NCI-H345 (cell line): ENCODE results near the gene ABR.
"Not testable (repeated sequence)": the region's sequence is repeated elsewhere in the genome, so short reads cannot be mapped to it uniquely, and the experiment has no call there.

Source experiments
- DNase-seq: peaks from one replicate; lab custom pipeline; 2025; lab: John Stamatoyannopoulos, UW

ABR gene

DNA sequence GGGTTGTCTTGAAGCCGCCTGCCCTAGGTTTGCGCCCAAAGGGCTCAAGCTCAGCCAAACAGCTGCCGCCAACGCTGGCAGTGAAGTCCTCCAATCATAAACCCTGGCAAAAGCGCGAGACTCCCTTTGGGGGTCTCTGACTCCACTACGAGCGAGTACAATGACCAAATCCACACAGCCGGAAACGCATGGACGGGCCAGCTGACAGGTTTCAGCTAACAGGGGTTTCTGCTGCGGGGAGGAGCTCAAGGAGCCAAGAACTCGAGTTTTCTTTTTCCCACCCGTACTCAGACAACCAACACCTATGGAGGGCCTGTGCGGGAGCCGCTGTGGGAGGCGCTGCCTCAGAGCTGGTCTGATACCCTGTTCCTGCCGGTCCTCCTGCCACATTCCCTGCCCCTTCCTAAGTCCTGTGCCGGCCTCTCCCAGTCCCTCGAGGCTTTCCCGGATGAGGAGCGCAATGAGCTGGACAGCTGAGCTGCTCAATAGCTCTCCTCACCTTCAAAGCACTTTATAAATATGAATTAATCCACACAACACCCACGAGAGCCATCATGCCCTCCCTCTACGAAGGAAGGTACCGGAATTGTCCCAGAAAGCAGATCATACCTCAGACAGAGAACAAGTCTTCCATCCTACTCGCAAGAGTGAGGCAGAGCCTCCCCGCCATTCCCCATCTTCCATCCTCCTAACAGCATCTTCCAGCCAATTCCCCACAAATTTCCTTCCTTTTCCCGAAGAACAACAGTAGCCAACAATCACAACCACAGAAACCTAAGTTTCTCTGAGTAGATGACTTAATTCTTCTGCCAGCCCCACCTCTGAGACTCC, 6.1 kb downstream of the ABR start:
- no peak for DNase-seq

DNA sequence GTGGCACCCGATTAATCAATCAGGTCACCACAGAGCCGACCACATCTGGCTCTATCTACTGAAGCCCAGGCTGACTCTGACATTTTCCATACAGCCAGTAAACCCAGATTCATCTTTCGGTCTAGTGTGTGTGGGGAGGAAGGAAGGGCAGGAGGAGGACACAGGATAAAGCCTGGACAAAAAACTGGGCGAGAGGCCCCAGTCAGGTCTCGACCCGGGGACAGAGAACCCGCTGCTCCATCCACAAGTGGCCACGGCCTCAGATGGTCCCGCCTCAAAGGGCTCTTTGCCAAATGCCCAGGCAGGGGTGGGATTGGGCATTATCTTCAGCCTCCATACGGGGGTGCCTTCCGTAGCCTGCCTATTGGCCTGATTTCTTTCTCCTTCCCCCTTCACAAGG, 7.8 kb downstream of the ABR start:
- no peak for DNase-seq

- DNase-seq: no peak
Measured at GRCh38 chr17:1170739-1171138, 9.0 kb downstream of the ABR start.

- no peak for DNase-seq
Measured at GRCh38 chr17:1169929-1170312, 9.9 kb downstream of the ABR start.

- DNase-seq: no peak
Measured at GRCh38 chr17:1169221-1169928, 10.4 kb downstream of the ABR start.

DNA sequence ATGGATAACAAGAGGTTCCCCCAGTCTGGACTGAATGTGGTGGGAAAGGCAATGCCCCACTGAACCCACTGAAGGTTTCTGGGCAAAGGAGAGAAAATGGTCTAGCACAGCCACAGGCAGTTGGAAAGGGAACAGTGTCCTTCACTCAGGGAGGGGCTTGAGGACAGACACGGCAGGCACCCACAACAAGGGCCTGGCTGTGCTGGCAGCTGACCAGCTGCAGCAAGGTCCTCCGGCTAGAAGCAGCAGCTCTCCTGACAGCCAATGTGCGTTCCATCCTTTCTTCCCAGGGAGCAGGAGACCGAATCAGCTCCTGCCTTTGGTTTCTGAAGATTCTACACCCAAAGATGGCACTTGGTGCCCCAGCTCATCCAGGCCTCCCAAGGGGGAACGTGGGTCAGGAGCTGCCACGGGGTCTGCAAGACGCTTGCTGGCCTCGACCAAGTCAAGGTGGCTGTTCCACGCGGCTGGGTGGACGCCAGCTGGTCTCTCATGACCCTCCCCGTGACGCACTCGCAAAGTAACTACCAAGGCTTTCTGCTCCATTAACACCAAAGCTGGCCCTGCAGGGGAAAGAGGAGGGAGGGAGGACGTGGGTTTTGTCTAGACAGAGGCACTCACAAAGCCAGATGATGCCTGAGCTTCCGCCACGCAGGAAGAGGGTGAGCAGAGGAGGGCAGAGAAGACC, 11.1 kb downstream of the ABR start:
- DNase-seq: no peak

DNA sequence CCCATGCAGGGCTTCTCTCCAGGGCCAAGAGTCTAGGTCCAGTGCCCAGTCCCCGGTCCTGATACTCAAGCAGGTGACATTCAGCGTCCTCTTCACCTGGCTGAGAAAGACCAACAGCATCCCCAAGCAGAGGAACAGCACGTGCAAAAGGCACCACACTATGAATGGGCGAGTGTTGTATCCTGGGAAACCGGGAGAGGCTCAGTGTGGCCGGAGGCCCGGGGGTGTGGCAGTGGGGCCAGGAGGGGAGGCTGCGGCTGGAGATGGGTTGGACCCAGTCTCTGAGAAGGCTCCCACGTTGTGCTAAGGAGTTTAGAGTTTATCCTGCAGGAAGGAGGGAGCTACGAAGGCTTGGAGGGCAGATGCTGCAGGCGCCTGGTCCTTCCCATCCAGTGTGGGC, 13.5 kb downstream of the ABR start:
- DNase-seq: no peak

GRCh38 chr17:1165836-1166235, 13.9 kb downstream of the ABR start:
- DNase-seq: no peak

DNA sequence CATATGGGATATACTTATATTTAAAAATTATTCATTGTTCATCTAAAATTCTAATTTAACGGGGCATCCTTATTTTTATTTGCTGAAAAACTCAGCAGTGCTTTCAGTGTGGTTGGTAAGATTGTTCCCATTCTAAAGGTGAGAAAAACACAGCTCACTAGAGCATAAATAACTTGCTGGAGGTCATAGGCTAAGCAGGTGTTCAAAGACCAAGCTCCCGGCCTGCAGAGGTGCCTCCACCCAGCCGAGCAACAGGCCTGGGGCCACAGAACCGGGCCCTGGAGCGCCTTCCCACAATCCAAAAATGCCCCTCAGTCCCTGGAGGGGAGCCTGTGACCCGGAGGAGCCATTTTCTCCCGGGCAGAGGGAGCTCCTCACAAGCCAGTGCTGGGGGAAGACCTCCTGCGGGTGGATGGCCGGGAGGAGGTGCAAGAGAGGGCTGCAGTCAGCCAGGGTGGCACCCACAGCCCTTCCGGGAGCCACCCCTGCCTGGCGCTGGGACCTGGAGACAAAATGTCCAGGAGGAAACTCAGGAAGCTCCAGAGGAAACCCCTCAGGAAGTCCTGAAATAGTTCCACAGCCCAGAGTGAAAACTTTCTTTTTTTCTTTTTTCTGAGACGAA, 14.7 kb downstream of the ABR start:
- DNase-seq: no peak

- peak; percentile 57 for DNase-seq
Measured at GRCh38 chr17:1162116-1162855, 17.5 kb downstream of the ABR start.

DNA sequence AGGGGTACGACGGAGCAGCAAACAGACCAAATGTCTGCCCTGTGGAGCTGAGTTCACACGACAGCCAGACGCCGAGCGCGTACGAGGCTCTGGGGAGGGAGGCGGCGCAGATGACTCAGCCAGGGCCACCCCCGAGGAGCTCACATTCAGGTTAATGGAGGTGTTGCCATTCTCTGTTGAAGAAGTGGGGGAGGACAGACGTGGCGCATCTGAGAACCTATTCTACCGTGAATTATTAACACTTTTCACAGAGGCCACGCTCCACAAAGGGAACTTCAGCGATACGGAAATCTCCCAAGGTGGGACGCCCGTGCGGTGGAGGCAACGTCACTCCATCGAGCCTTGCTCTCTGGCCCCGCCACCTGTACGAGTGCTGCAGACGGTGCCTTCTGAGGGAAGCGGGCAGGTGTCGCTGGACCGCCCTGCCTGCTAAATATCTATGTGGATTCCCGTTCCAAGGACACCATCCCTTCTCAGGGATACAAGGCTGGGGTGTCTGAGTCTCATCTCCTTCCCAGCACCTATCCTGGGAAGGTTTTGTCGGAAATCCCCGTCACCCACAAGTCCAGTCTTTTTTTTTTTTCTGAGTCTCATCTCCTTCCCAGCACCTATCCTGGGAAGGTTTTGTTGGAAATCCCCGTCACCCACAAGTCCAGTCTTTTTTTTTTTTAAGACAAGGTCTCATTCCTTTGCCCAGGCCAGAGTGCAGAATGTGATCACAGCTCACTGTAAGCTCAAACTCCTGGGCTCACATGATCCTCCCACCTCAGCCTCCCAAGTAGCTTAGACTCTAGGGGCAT, 19.0 kb downstream of the ABR start:
- no peak for DNase-seq

DNA sequence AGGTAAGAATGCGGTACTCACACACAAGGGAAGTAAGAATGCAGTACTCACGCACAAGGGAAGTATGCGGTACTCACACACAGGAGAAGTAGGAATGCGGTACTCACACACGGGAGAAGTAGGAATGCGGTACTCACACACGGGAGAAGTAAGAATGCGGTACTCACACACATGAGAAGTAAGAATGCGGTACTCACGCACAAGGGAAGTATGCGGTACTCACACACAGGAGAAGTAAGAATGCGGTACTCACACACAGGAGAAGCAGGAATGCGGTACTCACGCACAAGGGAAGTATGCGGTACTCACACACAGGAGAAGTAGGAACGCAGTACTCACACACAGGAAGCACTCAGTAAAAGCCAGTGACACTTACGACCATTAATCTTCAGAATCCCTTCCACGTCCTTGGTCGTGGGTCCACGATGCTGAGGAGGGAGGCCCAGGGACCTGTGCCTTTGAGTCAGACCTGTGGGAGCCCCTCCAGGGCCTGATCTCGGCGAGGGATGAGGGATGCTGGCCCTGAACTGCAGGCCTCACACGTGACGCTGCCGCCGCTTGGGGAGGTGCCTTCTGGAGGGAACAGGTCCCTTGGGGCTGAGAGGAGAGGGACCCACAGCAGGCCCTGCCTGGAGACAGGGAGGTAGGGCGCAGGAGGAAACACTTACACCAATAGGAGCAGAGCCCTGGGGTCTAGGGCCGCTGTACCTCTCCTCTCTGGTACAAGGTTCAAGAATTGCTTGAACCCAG, 20.2 kb downstream of the ABR start:
- DNase-seq: no peak

DNA sequence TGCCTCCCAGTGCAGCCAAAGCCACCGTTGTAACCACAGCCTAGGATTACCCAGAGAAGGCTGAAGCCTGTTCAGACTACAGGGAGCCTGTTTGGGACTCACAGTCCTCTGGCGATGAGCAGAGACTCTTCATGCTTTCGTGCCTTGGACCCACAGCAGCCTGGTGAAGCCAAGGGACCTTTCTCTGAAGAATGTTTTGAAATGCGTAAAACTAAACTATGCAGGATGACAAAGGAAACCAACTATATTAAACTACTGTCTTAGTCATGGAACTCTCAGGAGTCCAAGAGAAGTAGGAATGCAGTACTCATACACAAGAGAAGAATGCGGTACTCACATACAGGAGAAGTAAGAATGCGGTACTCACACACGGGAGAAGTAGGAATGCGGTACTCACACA, 20.9 kb downstream of the ABR start:
- no peak for DNase-seq

- DNase-seq: no peak
Measured at GRCh38 chr17:1156864-1157263, 22.9 kb downstream of the ABR start.

- DNase-seq: no peak
Measured at GRCh38 chr17:1154704-1155103, 25.1 kb downstream of the ABR start.

GRCh38 chr17:1153795-1154546, 25.8 kb downstream of the ABR start:
- DNase-seq: peak; percentile 68

DNA sequence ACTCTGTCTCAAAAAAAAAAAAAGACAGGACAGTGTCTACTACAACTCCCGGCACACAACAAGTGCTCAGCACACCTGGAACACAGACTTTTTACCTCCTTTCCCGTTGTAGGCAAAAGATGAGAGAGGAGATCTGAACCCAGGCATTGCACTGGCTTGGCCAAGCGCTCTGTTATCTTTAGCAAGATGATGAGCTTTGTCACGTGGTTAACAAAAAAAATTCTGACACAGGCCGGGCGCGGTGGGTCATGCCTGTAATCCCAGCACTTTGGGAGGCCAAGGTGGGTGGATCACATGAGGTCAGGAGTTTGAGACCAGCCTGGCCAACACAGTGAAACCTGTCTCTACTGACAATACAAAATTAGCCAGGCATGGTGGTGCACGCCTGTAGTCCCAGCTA, 27.2 kb downstream of the ABR start:
- DNase-seq: not testable (repeated sequence)

GRCh38 chr17:1150863-1151600, 28.7 kb downstream of the ABR start:
- no peak for DNase-seq

- no peak for DNase-seq
Measured at GRCh38 chr17:1149869-1150268, 29.9 kb downstream of the ABR start.
